NB4 (cell line): ENCODE data around the gene CCDC71L.

Experiments
- CTCF ChIP-seq: IDR thresholded peaks from one replicate; pipeline ENCODE4 v1.5.1; 2012; ENCODE audit warnings: low read depth, low read length
- MAX ChIP-seq: IDR thresholded peaks from 2 replicates; pipeline ENCODE4 v1.6.1; 2011; ENCODE audit warnings: low read depth, low read length
- MYC ChIP-seq: IDR thresholded peaks from 2 replicates; pipeline ENCODE4 v1.6.1; 2011; ENCODE audit warnings: low read depth, low read length
- POLR2A ChIP-seq: IDR thresholded peaks from 2 replicates; pipeline ENCODE4 v1.6.1; 2011; ENCODE audit warnings: mild to moderate bottlenecking; ENCODE audit not compliant: insufficient read length; ENCODE audit errors: extremely low read depth

- TF ChIP-seq CTCF, result no peak
- TF ChIP-seq POLR2A, result no peak
- TF ChIP-seq MAX, result no peak
- TF ChIP-seq MYC, result no peak
Observed at GRCh38 chr7:106641416-106641815, 19.5 kb downstream of the CCDC71L start.
